GM12864 (cell line): ENCODE measurements around the gene GADD45GIP1.

ENCODE experiments used
- DNase-seq: peaks from one replicate; pipeline ENCODE4 v3.0.0-alpha.2; 2011; ENCODE audit warnings: low read depth
- H3K4me3 ChIP-seq: 2 replicates; pipeline ENCODE4 v1.5.1; 2011; ENCODE audit warnings: mild to moderate bottlenecking, low read depth, low read length, control low read depth
- TF ChIP-seq, protein P1 (sequence below): IDR thresholded peaks from 2 replicates; pipeline ENCODE4 v1.5.1; 2011; ENCODE audit warnings: low read depth, mild to moderate bottlenecking, moderate library complexity, low read length, control low read depth, inconsistent platforms; ENCODE audit errors: missing control alignments

GADD45GIP1 gene

DNA sequence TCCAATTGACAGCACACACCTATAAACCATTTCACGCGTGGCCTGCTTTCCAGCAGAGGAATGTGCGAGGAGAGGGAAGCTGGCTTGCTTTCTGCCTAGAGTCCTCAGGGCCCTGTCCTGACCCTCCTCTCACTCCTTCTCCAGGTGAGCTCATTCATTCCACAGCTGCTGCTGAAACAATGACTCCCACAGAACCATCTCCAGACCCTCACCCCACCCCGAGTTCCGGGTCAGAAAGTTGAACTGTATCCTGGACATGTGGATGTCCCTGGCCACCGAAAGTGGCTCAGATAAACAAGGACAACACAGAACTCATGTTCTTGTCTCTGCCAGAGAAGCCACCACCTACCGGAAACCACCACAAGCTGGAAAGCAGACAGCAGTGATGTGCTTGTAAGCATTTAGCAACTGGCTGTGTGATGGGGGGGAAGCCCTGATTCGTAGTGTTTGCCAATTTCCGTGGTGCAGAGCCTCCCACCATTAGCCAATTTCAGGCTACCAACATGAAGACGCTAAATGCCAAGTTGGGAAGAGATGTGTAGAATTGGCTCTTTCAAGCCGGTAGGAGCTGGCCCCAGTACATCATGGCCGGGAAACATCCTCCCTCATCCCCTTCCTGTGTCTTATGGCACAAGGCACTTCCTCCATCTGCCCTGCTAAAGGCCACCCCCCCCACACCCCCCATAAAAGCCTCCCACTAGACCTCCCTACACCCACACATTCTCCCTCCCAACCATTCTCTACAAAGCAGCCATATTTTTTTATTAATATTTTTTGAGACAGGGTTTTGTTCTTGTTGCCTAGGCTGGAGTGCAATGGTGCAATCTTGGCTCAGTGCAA is 43.0 kb downstream of the GADD45GIP1 start:
- H3K4me3 ChIP-seq = no peak overlapping the region; the same call in 1 of the 2 replicates
- no peak for DNase-seq
- TF ChIP-seq, protein P1, sequence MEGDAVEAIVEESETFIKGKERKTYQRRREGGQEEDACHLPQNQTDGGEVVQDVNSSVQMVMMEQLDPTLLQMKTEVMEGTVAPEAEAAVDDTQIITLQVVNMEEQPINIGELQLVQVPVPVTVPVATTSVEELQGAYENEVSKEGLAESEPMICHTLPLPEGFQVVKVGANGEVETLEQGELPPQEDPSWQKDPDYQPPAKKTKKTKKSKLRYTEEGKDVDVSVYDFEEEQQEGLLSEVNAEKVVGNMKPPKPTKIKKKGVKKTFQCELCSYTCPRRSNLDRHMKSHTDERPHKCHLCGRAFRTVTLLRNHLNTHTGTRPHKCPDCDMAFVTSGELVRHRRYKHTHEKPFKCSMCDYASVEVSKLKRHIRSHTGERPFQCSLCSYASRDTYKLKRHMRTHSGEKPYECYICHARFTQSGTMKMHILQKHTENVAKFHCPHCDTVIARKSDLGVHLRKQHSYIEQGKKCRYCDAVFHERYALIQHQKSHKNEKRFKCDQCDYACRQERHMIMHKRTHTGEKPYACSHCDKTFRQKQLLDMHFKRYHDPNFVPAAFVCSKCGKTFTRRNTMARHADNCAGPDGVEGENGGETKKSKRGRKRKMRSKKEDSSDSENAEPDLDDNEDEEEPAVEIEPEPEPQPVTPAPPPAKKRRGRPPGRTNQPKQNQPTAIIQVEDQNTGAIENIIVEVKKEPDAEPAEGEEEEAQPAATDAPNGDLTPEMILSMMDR = no peak

GRCh38 chr19:12913011-12913561 is 43.9 kb downstream of the GADD45GIP1 start:
- no peak for DNase-seq
- TF ChIP-seq, protein P1 = no peak
- no peak overlapping the region for H3K4me3 ChIP-seq

GRCh38 chr19:12912571-12912970 is 44.5 kb downstream of the GADD45GIP1 start:
- H3K4me3 ChIP-seq = no peak overlapping the region
- TF ChIP-seq, protein P1 = no peak
- DNase-seq = no peak

GRCh38 chr19:12907166-12907565 is 49.9 kb downstream of the GADD45GIP1 start:
- no peak overlapping the region for H3K4me3 ChIP-seq
- no peak for DNase-seq
- TF ChIP-seq, protein P1 = no peak
